ENCODE data around the gene NQO1. TPM values are rescaled to one million over a fixed set of nuclear protein-coding genes. Genes with fewer than 3 reads are reported as not detected.
"Not testable (repeated sequence)": the region's sequence is repeated elsewhere in the genome, so short reads cannot be mapped to it uniquely, and the experiment has no call there.

The NQO1 gene
- total and polyA plus RNA-seq, 2 experiments from 2014 or later = 2.1 to 10.8 TPM

DNA sequence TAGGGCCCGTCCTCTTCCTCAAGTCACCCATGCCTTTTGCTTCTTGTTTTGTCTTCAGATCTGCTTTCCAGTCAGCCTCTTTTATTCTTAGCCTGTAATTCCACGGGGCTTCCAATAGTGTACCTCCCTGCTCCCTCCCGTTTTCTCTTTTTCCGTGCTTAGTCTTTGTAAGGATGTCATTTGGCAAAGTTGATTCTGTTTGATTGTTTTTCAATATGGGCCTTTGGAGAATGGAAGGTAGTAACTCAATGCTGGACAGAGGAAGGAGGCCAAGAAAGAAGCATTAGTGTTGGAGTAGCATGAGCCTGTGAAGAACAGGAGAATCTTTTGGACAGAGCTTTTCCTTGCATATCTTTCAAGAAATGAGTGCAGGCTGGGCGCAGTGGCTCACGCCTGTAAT, 42.3 kb upstream of the NQO1 start:
- H3K27ac ChIP-seq = no peak overlapping the region
- no peak overlapping the region for H3K4me3 ChIP-seq
- no peaks in the 10 kb centered on the region for H3K9me3 ChIP-seq (ENCODE audit: low read depth)
- H3K4me1 ChIP-seq (ENCODE audit: low read depth) = no peaks in the 10 kb centered on the region
- H3K27me3 ChIP-seq = no peaks in the 10 kb centered on the region
- H3K36me3 ChIP-seq = no peaks in the 10 kb centered on the region
- TF ChIP-seq, protein P1, sequence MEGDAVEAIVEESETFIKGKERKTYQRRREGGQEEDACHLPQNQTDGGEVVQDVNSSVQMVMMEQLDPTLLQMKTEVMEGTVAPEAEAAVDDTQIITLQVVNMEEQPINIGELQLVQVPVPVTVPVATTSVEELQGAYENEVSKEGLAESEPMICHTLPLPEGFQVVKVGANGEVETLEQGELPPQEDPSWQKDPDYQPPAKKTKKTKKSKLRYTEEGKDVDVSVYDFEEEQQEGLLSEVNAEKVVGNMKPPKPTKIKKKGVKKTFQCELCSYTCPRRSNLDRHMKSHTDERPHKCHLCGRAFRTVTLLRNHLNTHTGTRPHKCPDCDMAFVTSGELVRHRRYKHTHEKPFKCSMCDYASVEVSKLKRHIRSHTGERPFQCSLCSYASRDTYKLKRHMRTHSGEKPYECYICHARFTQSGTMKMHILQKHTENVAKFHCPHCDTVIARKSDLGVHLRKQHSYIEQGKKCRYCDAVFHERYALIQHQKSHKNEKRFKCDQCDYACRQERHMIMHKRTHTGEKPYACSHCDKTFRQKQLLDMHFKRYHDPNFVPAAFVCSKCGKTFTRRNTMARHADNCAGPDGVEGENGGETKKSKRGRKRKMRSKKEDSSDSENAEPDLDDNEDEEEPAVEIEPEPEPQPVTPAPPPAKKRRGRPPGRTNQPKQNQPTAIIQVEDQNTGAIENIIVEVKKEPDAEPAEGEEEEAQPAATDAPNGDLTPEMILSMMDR (IDR thresholded peaks at IDR 0.05; ENCODE audit: low read depth, low read length) = no peak
- DNase-seq (ENCODE audit: low read depth in 1 of 2, low spot score in 1 of 2) = no peak

DNA sequence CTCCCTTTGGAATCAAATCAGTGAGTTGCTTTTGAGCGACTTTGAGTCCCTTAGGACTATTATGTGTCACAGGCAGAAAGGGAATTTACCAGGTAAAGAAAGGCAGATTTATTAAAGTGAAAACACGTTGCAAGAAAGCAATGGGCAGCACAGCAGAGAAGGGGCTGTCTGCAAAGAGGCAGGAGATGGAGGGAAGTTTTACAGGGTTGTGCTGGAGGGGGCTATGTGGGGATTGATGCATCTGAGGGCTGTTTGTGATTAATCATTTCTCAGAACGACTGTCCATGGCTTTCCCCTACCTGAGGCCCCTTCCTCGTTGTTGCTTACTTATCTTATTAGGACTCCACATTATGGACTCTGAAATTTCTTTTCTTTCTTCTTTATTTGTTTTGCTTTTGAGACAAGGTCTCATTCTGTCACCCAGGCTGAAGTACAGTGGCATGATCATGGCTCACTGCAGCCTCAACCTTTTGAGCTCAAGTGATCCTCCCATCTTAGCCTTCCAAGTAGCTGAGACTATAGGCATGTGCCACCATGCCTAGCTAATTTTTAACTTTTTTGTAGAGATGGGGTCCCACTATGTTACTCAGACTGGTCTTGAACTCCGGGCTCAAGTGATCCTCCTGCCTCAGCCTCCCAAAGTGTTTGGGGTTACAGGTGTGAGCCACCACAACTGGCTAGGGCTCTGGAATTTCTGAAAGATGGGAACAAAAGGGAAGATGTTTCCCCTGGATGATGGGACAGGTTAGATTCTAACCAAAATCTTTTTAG, 41.3 kb upstream of the NQO1 start:
- H3K27ac ChIP-seq = no peak overlapping the region
- DNase-seq (ENCODE audit: low read depth in 1 of 2, low spot score in 1 of 2) = no peak
- no peaks in the 10 kb centered on the region for H3K4me1 ChIP-seq (ENCODE audit: low read depth)
- H3K9me3 ChIP-seq (ENCODE audit: low read depth) = no peaks in the 10 kb centered on the region
- no peak overlapping the region for H3K4me3 ChIP-seq
- no peaks in the 10 kb centered on the region for H3K27me3 ChIP-seq
- TF ChIP-seq, protein P1 (IDR thresholded peaks at IDR 0.05; ENCODE audit: low read depth, low read length) = no peak
- H3K36me3 ChIP-seq = no peaks in the 10 kb centered on the region

DNA sequence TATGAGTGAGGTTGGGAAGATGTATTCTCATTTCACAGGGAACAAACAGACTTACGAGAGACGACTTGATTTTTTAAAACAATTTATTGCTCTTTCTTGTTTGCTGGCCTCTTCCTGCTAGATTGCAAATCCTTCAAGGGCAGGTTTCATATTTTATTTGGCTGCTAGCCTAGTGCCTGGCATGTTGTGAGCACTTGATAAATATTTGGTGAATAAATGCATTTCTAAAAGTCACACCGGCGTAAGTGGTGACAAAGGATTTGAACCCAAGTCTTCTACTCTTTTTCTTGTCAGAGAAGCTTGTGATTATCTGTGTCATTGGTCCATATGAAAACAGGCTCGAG, 37.2 kb upstream of the NQO1 start:
- no peak for DNase-seq (ENCODE audit: low read depth in 1 of 2, low spot score in 1 of 2)
- no peaks in the 10 kb centered on the region for H3K27me3 ChIP-seq
- no peak overlapping the region for H3K4me3 ChIP-seq
- TF ChIP-seq, protein P1 (IDR thresholded peaks at IDR 0.05; ENCODE audit: low read depth, low read length) = no peak
- no peaks in the 10 kb centered on the region for H3K9me3 ChIP-seq (ENCODE audit: low read depth)
- no peaks in the 10 kb centered on the region for H3K4me1 ChIP-seq (ENCODE audit: low read depth)
- H3K27ac ChIP-seq = no peak overlapping the region
- no peaks in the 10 kb centered on the region for H3K36me3 ChIP-seq

DNA sequence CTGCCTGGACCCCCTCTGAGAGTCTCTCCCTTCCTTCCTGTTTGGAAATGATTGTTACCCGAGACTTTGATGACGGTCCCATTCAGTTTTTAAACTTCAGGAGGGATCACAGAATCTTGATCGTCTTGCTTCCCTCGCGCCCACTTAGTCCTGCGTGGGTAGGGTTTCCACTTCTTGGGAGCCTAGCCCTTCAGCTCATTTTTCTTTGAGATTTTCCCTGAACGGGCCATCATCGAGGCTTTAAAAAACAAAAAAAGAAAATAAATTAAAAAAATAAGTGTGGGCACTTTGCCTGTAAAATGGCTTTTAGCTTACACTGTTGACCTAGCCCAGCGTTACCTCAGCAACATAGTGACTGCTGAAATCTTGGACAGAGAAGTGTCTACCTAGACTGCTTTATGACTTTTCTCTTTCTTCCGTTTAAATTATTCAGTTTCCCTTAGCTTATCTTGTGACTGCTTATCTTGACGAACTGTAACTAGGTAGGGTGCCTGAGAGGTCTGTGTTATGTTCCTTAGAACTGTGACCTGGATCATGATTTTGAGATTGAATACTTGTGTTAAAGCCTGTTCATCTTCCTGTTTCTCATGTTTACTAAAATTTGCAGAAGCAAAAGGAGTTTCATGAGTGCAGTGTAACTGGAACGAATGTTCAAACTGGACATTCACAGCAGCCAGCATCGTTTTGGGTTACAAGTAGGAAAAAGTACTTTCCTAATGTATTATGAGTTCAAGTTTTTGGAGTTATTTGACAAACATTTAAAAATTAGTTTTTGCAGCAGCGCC, 36.6 kb upstream of the NQO1 start:
- Histone ChIP-seq H3K4me3 (peak overlapping the region; percentile 98), H3K9me3 (ENCODE audit: low read depth) (no peaks in the 10 kb centered on the region), H3K36me3 (no peaks in the 10 kb centered on the region), H3K27ac (peak overlapping the region; percentile 77), H3K27me3 (no peaks in the 10 kb centered on the region), H3K4me1 (ENCODE audit: low read depth) (no peaks in the 10 kb centered on the region)
- TF ChIP-seq, protein P1 (IDR thresholded peaks at IDR 0.05; ENCODE audit: low read depth, low read length) = no peak
- DNase-seq (ENCODE audit: low read depth in 1 of 2, low spot score in 1 of 2) = peak; percentile 36 to 39

DNA sequence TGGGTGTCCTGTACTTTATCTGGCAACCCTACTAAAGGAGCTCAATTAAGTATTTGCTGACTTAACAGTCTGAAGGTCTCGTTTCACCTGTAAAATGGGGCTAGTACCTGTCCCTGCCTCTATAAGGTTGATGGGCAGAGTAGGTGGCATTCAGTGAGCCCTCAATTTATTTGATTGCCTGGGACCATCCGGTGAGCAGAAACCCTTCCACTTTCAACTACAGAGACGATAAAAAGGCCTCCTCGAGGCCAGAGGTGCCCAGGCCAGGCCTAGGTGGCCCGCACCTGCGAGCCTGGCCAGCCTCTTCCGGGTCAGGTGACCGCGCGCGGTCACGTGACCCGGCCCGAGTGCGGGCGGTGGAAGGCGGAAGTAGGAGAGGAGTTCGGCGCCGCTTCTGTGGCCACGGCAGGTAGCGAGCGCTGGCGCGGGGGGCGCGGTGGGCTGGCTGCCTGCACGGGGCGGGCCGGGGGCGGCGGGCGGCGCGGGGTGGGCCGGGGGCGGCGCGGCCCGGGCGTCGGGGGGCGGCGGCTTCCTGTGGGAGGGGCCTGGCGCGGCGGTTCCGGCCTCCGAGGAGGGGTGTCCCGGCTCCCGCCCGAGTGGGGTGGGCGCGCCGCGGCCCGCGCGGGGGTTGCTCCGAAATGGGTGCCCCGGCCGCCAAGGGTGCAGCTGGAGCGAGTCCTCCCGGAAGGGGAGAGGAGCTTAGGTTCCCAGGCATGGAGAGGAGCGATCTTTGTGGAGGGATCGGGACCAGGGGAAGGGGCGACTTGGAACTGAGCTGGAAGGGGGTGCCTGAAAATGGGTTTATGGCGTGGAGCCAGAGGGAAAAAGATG, 35.8 kb upstream of the NQO1 start, which contains the start of gene WWP2:
TSS of gene WWP2 (plus strand) at position 350 of the 831 bp plus-strand sequence. CDS start 24,679 bp downstream, outside the sequence.
- peak within 1 kb of the TSS; percentile 98 for H3K4me3 ChIP-seq
- TF ChIP-seq, protein P1 (IDR thresholded peaks at IDR 0.05; ENCODE audit: low read depth, low read length) = no peak
- no peaks in the 10 kb centered on the region for H3K27me3 ChIP-seq
- H3K36me3 ChIP-seq = no peaks in the 10 kb centered on the region
- no peaks in the 10 kb centered on the region for H3K4me1 ChIP-seq (ENCODE audit: low read depth)
- H3K27ac ChIP-seq = peak within 1 kb of the TSS; percentile 77
- DNase-seq (ENCODE audit: low read depth in 1 of 2, low spot score in 1 of 2) = peak; percentile 73 to 90
- H3K9me3 ChIP-seq (ENCODE audit: low read depth) = no peaks in the 10 kb centered on the region

DNA sequence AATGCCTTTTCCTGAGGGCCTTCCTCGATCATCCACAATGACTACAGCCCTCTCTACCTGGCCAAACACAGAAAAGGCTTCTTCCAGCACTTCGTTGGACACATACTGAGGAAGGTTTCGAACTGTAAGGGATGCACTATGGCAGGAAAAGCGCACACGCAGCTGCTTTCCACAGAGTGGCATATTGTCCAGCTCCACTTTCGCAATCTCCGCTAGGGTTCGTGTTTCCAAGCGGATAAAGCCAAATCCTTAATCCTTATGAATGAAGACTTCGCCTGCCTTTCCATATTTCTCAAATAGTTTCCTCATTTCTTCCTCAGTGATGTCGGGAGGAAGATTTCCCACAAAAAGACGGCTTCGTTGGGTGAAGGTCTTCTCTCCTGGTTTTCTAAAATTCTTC, 31.0 kb upstream of the NQO1 start:
- not testable (repeated sequence) for DNase-seq (ENCODE audit: low read depth in 1 of 2, low spot score in 1 of 2)

More for the DNA sequence above, 31.0 kb upstream of the NQO1 start:
- H3K27ac ChIP-seq; H3K9me3 ChIP-seq (ENCODE audit: low read depth); H3K36me3 ChIP-seq; H3K27me3 ChIP-seq; H3K4me1 ChIP-seq (ENCODE audit: low read depth); H3K4me3 ChIP-seq: not testable (repeated sequence)

Data from cardiac muscle cell (in vitro differentiated cells and primary cell).